ENCODE measurements around the gene BICRA.

BICRA gene

GRCh38 chr19:47649588-47649987 is 40.7 kb downstream of the BICRA start:
- no peaks in the 10 kb centered on the region for H3K27me3 ChIP-seq (replicated peaks; ENCODE audit: control insufficient read depth, insufficient read depth, low read length)
- peaks cover 3% of the 10 kb centered on the region for H3K36me3 ChIP-seq (ENCODE audit: control insufficient read depth, insufficient read depth, low read length)
- H3K4me3 ChIP-seq (replicated peaks; ENCODE audit: low read depth, low read length): no peak overlapping the region
- TF ChIP-seq CTCF (IDR thresholded peaks at IDR 0.05; ENCODE audit: insufficient read depth, low read length, poor library complexity, severe bottlenecking): no peak
- no peak for DNase-seq (ENCODE audit: extremely low read depth, insufficient read length)

DNA sequence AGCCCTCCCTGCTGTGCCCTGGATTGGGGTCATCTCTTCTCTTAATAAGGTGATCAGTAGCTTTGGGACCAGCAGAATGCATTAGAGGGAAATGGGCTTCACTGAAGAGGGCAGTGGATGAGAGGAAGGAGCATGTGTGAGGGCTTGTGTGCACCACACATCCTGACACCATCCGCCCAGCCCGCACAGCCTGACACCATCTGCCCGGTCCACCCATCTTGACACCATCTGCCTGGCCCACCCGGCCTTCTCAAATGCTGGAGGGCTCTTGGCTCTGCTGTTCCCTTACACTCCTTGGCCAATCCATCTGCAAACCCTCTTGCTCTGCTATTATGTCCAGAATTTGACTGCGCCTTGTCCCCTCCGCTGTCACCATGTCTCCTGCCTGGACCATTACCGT is 41.8 kb downstream of the BICRA start:
- DNase-seq (ENCODE audit: extremely low read depth, insufficient read length): no peak
- no peak for TF ChIP-seq CTCF (IDR thresholded peaks at IDR 0.05; ENCODE audit: insufficient read depth, low read length, poor library complexity, severe bottlenecking)
- no peak overlapping the region for H3K4me3 ChIP-seq (replicated peaks; ENCODE audit: low read depth, low read length)
- H3K27me3 ChIP-seq (replicated peaks; ENCODE audit: control insufficient read depth, insufficient read depth, low read length): no peaks in the 10 kb centered on the region
- H3K36me3 ChIP-seq (ENCODE audit: control insufficient read depth, insufficient read depth, low read length): peaks cover 3% of the 10 kb centered on the region

DNA sequence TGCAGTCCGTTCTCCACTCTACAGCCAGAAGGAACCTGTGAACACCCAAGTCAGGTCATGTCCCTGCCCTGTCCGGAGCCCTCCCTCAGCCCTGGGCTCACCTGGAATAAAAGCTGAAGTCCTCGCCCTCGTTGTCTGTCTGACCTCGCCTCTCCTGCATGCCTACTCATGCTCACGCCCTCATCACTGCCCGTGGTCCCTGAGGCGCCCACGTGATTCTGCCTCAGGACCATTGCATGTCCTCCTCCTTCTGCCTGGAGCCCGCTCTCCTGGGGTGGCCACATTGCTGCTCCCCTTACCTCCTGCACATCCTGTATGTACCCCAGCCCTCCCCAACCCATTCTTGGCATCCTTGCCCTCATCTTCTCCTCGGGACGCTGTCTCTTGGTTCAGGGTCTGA is 42.2 kb downstream of the BICRA start:
- no peak overlapping the region for H3K4me3 ChIP-seq (replicated peaks; ENCODE audit: low read depth, low read length)
- TF ChIP-seq CTCF (IDR thresholded peaks at IDR 0.05; ENCODE audit: insufficient read depth, low read length, poor library complexity, severe bottlenecking): no peak
- H3K27me3 ChIP-seq (replicated peaks; ENCODE audit: control insufficient read depth, insufficient read depth, low read length): no peaks in the 10 kb centered on the region
- peaks cover 3% of the 10 kb centered on the region for H3K36me3 ChIP-seq (ENCODE audit: control insufficient read depth, insufficient read depth, low read length)
- DNase-seq (ENCODE audit: extremely low read depth, insufficient read length): no peak

DNA sequence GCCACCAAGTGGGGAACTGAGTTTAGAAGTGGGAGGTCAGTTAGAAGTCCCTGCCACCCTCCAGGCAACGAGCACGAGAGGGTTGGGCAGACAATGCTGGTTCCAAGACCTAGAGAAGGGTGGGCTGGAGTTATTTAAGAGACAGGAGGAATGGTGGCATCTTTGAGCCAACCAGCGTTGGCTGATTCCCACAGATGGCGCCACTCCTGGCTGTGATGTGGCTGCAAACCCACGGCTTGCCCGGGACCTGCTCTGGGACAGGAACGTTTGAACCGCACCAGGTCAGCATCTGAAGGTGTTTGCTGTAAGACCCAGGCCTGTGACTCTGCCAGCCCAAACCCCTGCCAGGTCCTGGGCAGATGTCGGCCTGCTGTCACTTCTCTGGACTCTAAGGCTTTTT is 42.8 kb downstream of the BICRA start:
- no peak for TF ChIP-seq CTCF (IDR thresholded peaks at IDR 0.05; ENCODE audit: insufficient read depth, low read length, poor library complexity, severe bottlenecking)
- no peak overlapping the region for H3K4me3 ChIP-seq (replicated peaks; ENCODE audit: low read depth, low read length)
- H3K27me3 ChIP-seq (replicated peaks; ENCODE audit: control insufficient read depth, insufficient read depth, low read length): no peaks in the 10 kb centered on the region
- DNase-seq (ENCODE audit: extremely low read depth, insufficient read length): no peak
- peaks cover 3% of the 10 kb centered on the region for H3K36me3 ChIP-seq (ENCODE audit: control insufficient read depth, insufficient read depth, low read length)

DNA sequence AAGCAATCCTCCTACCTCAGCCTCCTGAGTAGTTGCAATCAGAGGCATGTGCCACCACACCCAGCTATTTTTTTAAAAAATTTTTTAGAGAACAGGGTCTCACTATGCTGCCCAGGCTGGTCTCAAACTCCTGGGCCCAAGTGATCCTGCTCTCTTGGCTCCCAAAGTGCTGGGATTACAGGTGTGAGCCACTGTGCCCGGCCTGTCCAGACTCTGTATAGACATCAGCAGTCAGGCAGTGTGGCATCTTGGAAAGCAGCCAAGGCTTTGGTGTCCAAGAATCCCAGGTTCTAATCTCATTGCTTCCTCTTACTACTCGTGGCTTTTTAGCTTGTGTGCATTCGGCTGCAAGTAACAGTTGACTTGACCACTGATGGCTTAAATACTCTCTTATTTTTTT is 43.4 kb downstream of the BICRA start:
- Histone ChIP-seq H3K27me3 (replicated peaks; ENCODE audit: control insufficient read depth, insufficient read depth, low read length) (no peaks in the 10 kb centered on the region), H3K4me3 (replicated peaks; ENCODE audit: low read depth, low read length) (no peak overlapping the region), H3K36me3 (ENCODE audit: control insufficient read depth, insufficient read depth, low read length) (peaks cover 3% of the 10 kb centered on the region)
- no peak for DNase-seq (ENCODE audit: extremely low read depth, insufficient read length)
- no peak for TF ChIP-seq CTCF (IDR thresholded peaks at IDR 0.05; ENCODE audit: insufficient read depth, low read length, poor library complexity, severe bottlenecking)

DNA sequence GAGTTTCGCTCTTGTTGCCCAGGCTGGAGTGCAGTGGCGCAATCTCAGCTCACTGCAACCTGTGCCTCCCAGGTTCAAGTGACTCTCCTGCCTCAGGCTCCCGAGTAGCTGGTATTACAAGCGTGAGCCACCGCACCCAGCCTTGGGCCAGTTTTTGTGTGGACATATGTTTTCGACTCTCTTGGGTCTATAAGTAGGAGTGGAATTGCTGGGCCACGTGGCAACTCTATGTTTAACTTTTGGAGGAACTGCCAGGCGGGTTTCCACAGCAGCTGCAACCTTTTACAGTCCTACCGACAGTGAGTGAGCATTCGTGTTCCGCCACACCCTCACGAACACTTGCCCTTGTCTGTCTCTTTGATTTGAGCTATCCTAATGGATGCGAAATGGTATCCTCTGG is 44.9 kb downstream of the BICRA start:
- H3K27me3 ChIP-seq (replicated peaks; ENCODE audit: control insufficient read depth, insufficient read depth, low read length): no peaks in the 10 kb centered on the region
- H3K4me3 ChIP-seq (replicated peaks; ENCODE audit: low read depth, low read length): no peak overlapping the region
- TF ChIP-seq CTCF (IDR thresholded peaks at IDR 0.05; ENCODE audit: insufficient read depth, low read length, poor library complexity, severe bottlenecking): no peak
- no peak for DNase-seq (ENCODE audit: extremely low read depth, insufficient read length)
- peaks cover 3% of the 10 kb centered on the region for H3K36me3 ChIP-seq (ENCODE audit: control insufficient read depth, insufficient read depth, low read length)
